HepG2 (cell line): Measurements from ENCODE around the gene CXCL9. TPM values are rescaled to one million over a fixed set of nuclear protein-coding genes. Genes with fewer than 3 reads are reported as not detected.

Experiments
- ATAC-seq: fragments of 200-7000 bp; cut with Tn5 transposase; 3 replicates; pipeline ENCODE4 v1.9.1; 2020; ENCODE audit warnings: mild to moderate bottlenecking, moderate library complexity
- BruUV-seq: library from RNA; stranded (reverse); fragments of 400-500 nt; replicated peaks from 2 replicates; lab custom pipeline; 2021; lab: Mats Ljungman, UMichigan
- CTCF ChIA-PET: fragments of 300-600 bp; formaldehyde crosslinking; extraction: SDS; loops from one replicate; lab custom pipeline; 2021; ENCODE audit warnings: low total read pairs, inconsistent platforms, low intra/inter-chr PET ratio; lab: Yijun Ruan, JAX
- POLR2A ChIA-PET: fragments of 350-600 bp; sonication (Branson Sonifier 250); formaldehyde crosslinking; loops from one replicate; lab custom pipeline; 2020; ENCODE audit warnings: antibody characterized with exemption, inconsistent platforms; lab: Yijun Ruan, JAX
- DNase-seq: peaks from one replicate; pipeline ENCODE4 v3.0.0-alpha.2; 2015; ENCODE audit warnings: low spot score
- FAIRE-seq: peaks from 3 replicates; lab custom pipeline; 2011; peaks lifted over from hg19 to GRCh38; lab: Jason Lieb, UNC
- H2AFZ ChIP-seq: one replicate; pipeline ENCODE4 v1.6.1; 2011; ENCODE audit warnings: low read length, inconsistent platforms
- H3K27ac ChIP-seq: fragments of 300-600 bp; 3 replicates; pipeline ENCODE4 v1.8.0; 2011; ENCODE audit warnings: mixed run types, mild to moderate bottlenecking, mixed read lengths, low read length, inconsistent platforms; ENCODE audit not compliant: insufficient read depth; ENCODE audit errors: extremely low read length
- H3K27me3 ChIP-seq, 2 experiments: fragments of 200-600 bp in 1 of 2; 2 replicates in 1 of 2; 3 replicates in 1 of 2; pipeline versions ENCODE4 v1.6.0 to v1.8.0; 2011; ENCODE audit warnings: low read length in 2 of 2, mild to moderate bottlenecking in 2 of 2, moderate library complexity in 2 of 2, inconsistent platforms in 1 of 2; ENCODE audit not compliant: insufficient read depth in 2 of 2, control insufficient read depth in 1 of 2
- H3K36me3 ChIP-seq, 2 experiments: fragments of 200-600 bp in 1 of 2; replicated peaks in 1 of 2; 2 replicates in 1 of 2; 3 replicates in 1 of 2; pipeline versions ENCODE4 v1.5.1 to v1.8.0; 2011; ENCODE audit warnings: low read length in 2 of 2, inconsistent platforms in 1 of 2; ENCODE audit not compliant: insufficient read depth in 2 of 2, control insufficient read depth in 1 of 2
- H3K4me1 ChIP-seq: 2 replicates; pipeline ENCODE4 v1.5.1; 2012; ENCODE audit warnings: low read length, inconsistent platforms; ENCODE audit not compliant: insufficient read depth
- H3K4me2 ChIP-seq: 2 replicates; pipeline ENCODE4 v1.6.0; 2011; ENCODE audit warnings: low read depth, low read length, inconsistent platforms
- H3K4me3 ChIP-seq, 3 experiments: fragments of 200-600 bp in 1 of 3; sonication (generic), shearing (Covaris generic) in 1 of 3; replicated peaks in 1 of 3; 2 replicates each; pipeline ENCODE4 v1.5.1; 2011 to 2016; ENCODE audit warnings: low read length in 3 of 3, inconsistent platforms in 2 of 3, low read depth in 2 of 3, mild to moderate bottlenecking in 2 of 3, control low read depth in 1 of 3, mixed read lengths in 1 of 3; ENCODE audit not compliant: insufficient read depth in 1 of 3
- H3K79me2 ChIP-seq: one replicate; pipeline ENCODE4 v1.6.1; 2011; ENCODE audit warnings: low read length, inconsistent platforms; ENCODE audit not compliant: insufficient read depth
- H3K9ac ChIP-seq: 2 replicates; pipeline ENCODE4 v1.6.0; 2011; ENCODE audit warnings: mild to moderate bottlenecking, low read depth, low read length, inconsistent platforms; ENCODE audit not compliant: insufficient read depth
- H3K9me3 ChIP-seq: 2 replicates; pipeline ENCODE4 v1.5.1; 2012; ENCODE audit warnings: mild to moderate bottlenecking, low read length
- H4K20me1 ChIP-seq: 2 replicates; pipeline ENCODE4 v1.6.0; 2011; ENCODE audit warnings: inconsistent platforms, mild to moderate bottlenecking, low read length, moderate library complexity; ENCODE audit not compliant: insufficient read depth
- CCAR2 ChIP-seq: fragments of 200-400 bp; formaldehyde crosslinking; optimal IDR thresholded peaks from 2 replicates; pipeline ENCODE3; 2018; ENCODE audit warnings: low read depth, mild to moderate bottlenecking, low read length, moderate library complexity
- EHMT2 ChIP-seq: fragments of 200-600 bp; sonication (generic); IDR thresholded peaks from 2 replicates; pipeline ENCODE4 v1.7.0; 2017; ENCODE audit warnings: antibody characterized with exemption, low read depth, low read length, borderline replicate concordance
- ERF ChIP-seq: IDR thresholded peaks from 2 replicates; pipeline ENCODE4 v1.6.1; 2018; ENCODE audit warnings: missing biosample characterization, missing genetic modification reagents
- NFKB2 ChIP-seq: sonication (generic); formaldehyde crosslinking; IDR thresholded peaks from 2 replicates; pipeline ENCODE4 v1.4.0; 2020; ENCODE audit warnings: missing genetic modification reagents, borderline replicate concordance
- RNF2 ChIP-seq: fragments of 450-650 bp; conservative IDR thresholded peaks from 2 replicates; pipeline ENCODE4 v1.6.1; 2016; ENCODE audit warnings: low read depth
- ZFX ChIP-seq: sonication (generic); formaldehyde crosslinking; IDR thresholded peaks from 2 replicates; pipeline ENCODE4 v1.4.0; 2020; ENCODE audit warnings: mild to moderate bottlenecking, low read depth, missing genetic modification reagents, moderate library complexity
- ZNF225 ChIP-seq: sonication (generic); formaldehyde crosslinking; IDR thresholded peaks from 2 replicates; pipeline ENCODE4 v1.4.0; 2020; ENCODE audit warnings: mild to moderate bottlenecking, missing genetic modification reagents
- ZNF317 ChIP-seq: sonication (generic); formaldehyde crosslinking; IDR thresholded peaks from 2 replicates; pipeline ENCODE4 v1.5.0; 2020; ENCODE audit warnings: mild to moderate bottlenecking, missing genetic modification reagents
- ZNF367 ChIP-seq: sonication (generic); formaldehyde crosslinking; IDR thresholded peaks from 2 replicates; pipeline ENCODE4 v1.4.0; 2020; ENCODE audit warnings: missing genetic modification reagents, borderline replicate concordance
- ZNF709 ChIP-seq: sonication (generic); formaldehyde crosslinking; IDR thresholded peaks from 2 replicates; pipeline ENCODE4 v1.5.0; 2020; ENCODE audit warnings: mild to moderate bottlenecking, missing genetic modification reagents
- ZNF720 ChIP-seq: sonication (generic); formaldehyde crosslinking; IDR thresholded peaks from 2 replicates; pipeline ENCODE4 v1.4.0; 2020; ENCODE audit warnings: missing genetic modification reagents
- ZSCAN29 ChIP-seq: sonication (generic); formaldehyde crosslinking; conservative IDR thresholded peaks from 2 replicates; pipeline ENCODE4 v1.4.0; 2020; ENCODE audit warnings: mild to moderate bottlenecking, missing genetic modification reagents
- WGBS: methylation state at CpG from one replicate; pipeline ENCODE4 v1.1.6; 2017; ENCODE audit warnings: low lambda C conversion rate; 5-methylcytosine and 5-hydroxymethylcytosine counted together
- in situ Hi-C: cut with HindIII; loops from 2 replicates; pipeline ENCODE4 v1.10.0; 2017; ENCODE audit warnings: low pct_unique_long_range_greater_than_20kb; ENCODE audit not compliant: extremely low pct_ligation_motif_present
- intact Hi-C: fragments of 100-400 bp; cut with micrococcal nuclease; formaldehyde crosslinking; loops from one replicate; pipeline ENCODE4 v1.10.0; 2022; ENCODE audit not compliant: unreplicated experiment
- polyA plus RNA-seq, 8 experiments: library from polyadenylated mRNA; depleted of rRNA in 3 of 8; stranded (reverse) in 7 of 8; unstranded in 1 of 8; fragments of >200 nt; fragmentation: Illumina TruSeq in 4 of 8; extraction: Trizol in 4 of 8; gene quantifications; 2 replicates each; pipeline versions ENCODE4 v1.2.1 to v1.2.3, GENCODE V29; 2011 to 2016; ENCODE audit warnings: low read depth in 4 of 8, missing spikeins in 1 of 8, mixed read lengths in 1 of 8; ENCODE audit not compliant: insufficient read depth in 1 of 8
- total RNA-seq, 5 experiments: library from RNA; depleted of rRNA; stranded (reverse); fragments of >200 nt; fragmentation: Illumina TruSeq; extraction: Trizol; gene quantifications; 2 replicates each; pipeline ENCODE4 v1.2.3, GENCODE V29; 2016; ENCODE audit warnings: low read depth in 1 of 5
- TF ChIP-seq, protein P1 (sequence below): sonication (generic); formaldehyde crosslinking; IDR thresholded peaks from 2 replicates; pipeline ENCODE4 v1.5.0; 2020; ENCODE audit warnings: mild to moderate bottlenecking, missing genetic modification reagents
- TF ChIP-seq, protein P2 (sequence below), 2 experiments: sonication (generic) in 1 of 2; formaldehyde crosslinking in 1 of 2; IDR thresholded peaks; 2 replicates each; pipeline versions ENCODE4 v1.5.1 to v1.6.1; 2011 to 2020; ENCODE audit warnings: borderline replicate concordance in 1 of 2, low read depth in 1 of 2, low read length in 1 of 2, mild to moderate bottlenecking in 1 of 2, missing genetic modification reagents in 1 of 2, moderate library complexity in 1 of 2

CXCL9 gene
- total and polyA plus RNA-seq, 2 of the 13 experiments (the other 11 are each of a cell fraction or from before 2014, with no cell fraction given) = not detected

DNA sequence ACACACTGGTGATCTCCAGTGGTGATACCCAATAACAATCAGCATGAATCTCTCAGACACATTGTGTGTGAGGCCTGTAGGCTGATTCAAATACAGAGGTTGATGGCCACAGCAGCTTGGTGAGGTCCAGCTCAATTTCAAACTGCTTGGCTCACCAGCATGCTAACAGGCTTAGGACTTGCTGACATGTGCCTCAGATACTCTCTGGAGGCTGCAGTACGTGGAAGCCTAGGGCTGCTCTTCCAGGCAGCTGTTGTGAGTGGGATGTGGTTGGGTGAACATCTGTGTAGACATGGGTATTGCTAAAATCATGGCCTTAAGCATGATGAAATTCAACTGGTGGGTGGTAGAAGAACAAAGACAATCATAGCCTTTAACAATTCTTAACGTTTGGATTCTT lies 4.3 kb downstream of the CXCL9 start:
- in situ Hi-C loops = no loop called here
- POLR2A ChIA-PET = no interaction called here

More for the DNA sequence above, 4.3 kb downstream of the CXCL9 start:
- no TSS peak for BruUV-seq
- DNase-seq (no peak), FAIRE-seq (no peak), ATAC-seq (no peak)
- Histone ChIP-seq H3K27me3 (peaks cover 0 to 6% of the 10 kb centered on the region in 2 experiments; a peak in 1 of 5 replicates), H3K4me1 (no peaks in the 10 kb centered on the region), H3K79me2 (no peaks in the 10 kb centered on the region), H3K4me2 (no peak overlapping the region), H4K20me1 (no peaks in the 10 kb centered on the region), H3K9me3 (no peaks in the 10 kb centered on the region), H3K9ac (no peak overlapping the region), H2AFZ (no peak overlapping the region), H3K27ac (no peak overlapping the region), H3K4me3 (no peak overlapping the region)
- intact Hi-C loops = no loop called here
- CTCF ChIA-PET = no interaction called here
- 0% methylated on average over 2 of the region's 2 CpGs for WGBS
- TF ChIP-seq, protein P1, sequence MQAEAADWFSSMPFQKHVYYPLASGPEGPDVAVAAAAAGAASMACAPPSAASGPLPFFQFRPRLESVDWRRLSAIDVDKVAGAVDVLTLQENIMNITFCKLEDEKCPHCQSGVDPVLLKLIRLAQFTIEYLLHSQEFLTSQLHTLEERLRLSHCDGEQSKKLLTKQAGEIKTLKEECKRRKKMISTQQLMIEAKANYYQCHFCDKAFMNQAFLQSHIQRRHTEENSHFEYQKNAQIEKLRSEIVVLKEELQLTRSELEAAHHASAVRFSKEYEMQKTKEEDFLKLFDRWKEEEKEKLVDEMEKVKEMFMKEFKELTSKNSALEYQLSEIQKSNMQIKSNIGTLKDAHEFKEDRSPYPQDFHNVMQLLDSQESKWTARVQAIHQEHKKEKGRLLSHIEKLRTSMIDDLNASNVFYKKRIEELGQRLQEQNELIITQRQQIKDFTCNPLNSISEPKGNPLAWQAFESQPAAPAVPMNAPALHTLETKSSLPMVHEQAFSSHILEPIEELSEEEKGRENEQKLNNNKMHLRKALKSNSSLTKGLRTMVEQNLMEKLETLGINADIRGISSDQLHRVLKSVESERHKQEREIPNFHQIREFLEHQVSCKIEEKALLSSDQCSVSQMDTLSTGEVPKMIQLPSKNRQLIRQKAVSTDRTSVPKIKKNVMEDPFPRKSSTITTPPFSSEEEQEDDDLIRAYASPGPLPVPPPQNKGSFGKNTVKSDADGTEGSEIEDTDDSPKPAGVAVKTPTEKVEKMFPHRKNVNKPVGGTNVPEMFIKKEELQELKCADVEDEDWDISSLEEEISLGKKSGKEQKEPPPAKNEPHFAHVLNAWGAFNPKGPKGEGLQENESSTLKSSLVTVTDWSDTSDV (CRISPR knock-in tag) = no peak
- TF ChIP-seq RNF2 (no peak), ZNF709 (no peak), ZNF225 (CRISPR knock-in tag) (no peak), ERF (CRISPR knock-in tag) (no peak), ZNF720 (CRISPR knock-in tag) (no peak), EHMT2 (no peak), ZSCAN29 (CRISPR knock-in tag) (no peak), CCAR2 (no peak), ZNF317 (CRISPR knock-in tag) (no peak), ZFX (no peak), ZNF367 (CRISPR knock-in tag) (no peak), NFKB2 (CRISPR knock-in tag) (no peak)
- TF ChIP-seq, protein P2, sequence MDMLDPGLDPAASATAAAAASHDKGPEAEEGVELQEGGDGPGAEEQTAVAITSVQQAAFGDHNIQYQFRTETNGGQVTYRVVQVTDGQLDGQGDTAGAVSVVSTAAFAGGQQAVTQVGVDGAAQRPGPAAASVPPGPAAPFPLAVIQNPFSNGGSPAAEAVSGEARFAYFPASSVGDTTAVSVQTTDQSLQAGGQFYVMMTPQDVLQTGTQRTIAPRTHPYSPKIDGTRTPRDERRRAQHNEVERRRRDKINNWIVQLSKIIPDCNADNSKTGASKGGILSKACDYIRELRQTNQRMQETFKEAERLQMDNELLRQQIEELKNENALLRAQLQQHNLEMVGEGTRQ (IDR thresholded peaks at IDR 0.05; ENCODE audit: low read depth, low read length) = no peak
- TF ChIP-seq, protein P2 (CRISPR knock-in tag; IDR thresholded peaks at IDR 0.05; ENCODE audit: borderline replicate concordance) = no peak
- TF ChIP-seq, all 625 proteins: peak for 0
- H3K36me3 ChIP-seq = no peaks in the 10 kb centered on the region
